HG02973 (cell line): ENCODE results near the gene USP6NL.

Experiments used
- ATAC-seq: cut with Tn5 transposase; IDR thresholded peaks from one replicate; pipeline ENCODE4 v1.9.1; 2021; ENCODE audit warnings: moderate library complexity; ENCODE audit not compliant: unreplicated experiment

The USP6NL gene

GRCh38 chr10:11483201-11484148, 128.0 kb downstream of the USP6NL start:
- ATAC-seq: no peak

- ATAC-seq: no peak
These were observed 129.1 kb downstream of the USP6NL start for GRCh38 chr10:11482306-11482705.

GRCh38 chr10:11480687-11481086, 130.8 kb downstream of the USP6NL start:
- no peak for ATAC-seq

GRCh38 chr10:11479300-11479699, 132.2 kb downstream of the USP6NL start:
- no peak for ATAC-seq

- no peak for ATAC-seq
These were observed 132.6 kb downstream of the USP6NL start for GRCh38 chr10:11478807-11479206.

GRCh38 chr10:11475831-11476434, 135.5 kb downstream of the USP6NL start:
- no peak for ATAC-seq

GRCh38 chr10:11473128-11473760, 138.2 kb downstream of the USP6NL start:
- no peak for ATAC-seq

- no peak for ATAC-seq
These were observed 139.2 kb downstream of the USP6NL start for GRCh38 chr10:11472158-11472753.

GRCh38 chr10:11469575-11470391, 141.7 kb downstream of the USP6NL start:
- no peak for ATAC-seq

GRCh38 chr10:11468126-11468742, 143.2 kb downstream of the USP6NL start:
- no peak for ATAC-seq

GRCh38 chr10:11465406-11465805, 146.0 kb downstream of the USP6NL start:
- ATAC-seq: no peak

GRCh38 chr10:11463111-11463510, 148.3 kb downstream of the USP6NL start:
- ATAC-seq: no peak

- no peak for ATAC-seq
These were observed 149.4 kb downstream of the USP6NL start for GRCh38 chr10:11462071-11462470.

GRCh38 chr10:11457336-11457735, 154.1 kb downstream of the USP6NL start:
- ATAC-seq: no peak

- ATAC-seq: no peak
These were observed 156.4 kb downstream of the USP6NL start for GRCh38 chr10:11454958-11455566.

GRCh38 chr10:11454160-11454559, 157.3 kb downstream of the USP6NL start:
- no peak for ATAC-seq

GRCh38 chr10:11451640-11452260, 159.7 kb downstream of the USP6NL start:
- ATAC-seq: no peak

GRCh38 chr10:11450427-11450826, 161.0 kb downstream of the USP6NL start:
- no peak for ATAC-seq

GRCh38 chr10:11449761-11450160, 161.7 kb downstream of the USP6NL start:
- no peak for ATAC-seq
